Esophagus squamous epithelium (tissue), 5 donors: ENCODE measurements around the gene F5. TPM values are rescaled to one million over a fixed set of nuclear protein-coding genes. Genes with fewer than 3 reads are reported as not detected.
A peak's percentile ranks its signal among the peaks of the same experiment; 100 is the strongest.

Experiments used
- DNase-seq: peaks from one replicate; lab custom pipeline; 2025; lab: John Stamatoyannopoulos, UW
- H3K27ac ChIP-seq, 4 donors: fragments of 200-600 bp; sonication (generic); one replicate each; pipeline ENCODE4 v1.5.1; 2016 to 2019; ENCODE audit warnings: mild to moderate bottlenecking in 1 of 4
- H3K27me3 ChIP-seq, 4 donors: fragments of 200-600 bp; sonication (generic); 1 replicate in 3 of 4; 2 replicates in 1 of 4; pipeline versions ENCODE4 v1.5.1 to v1.6.0; 2017 to 2021; ENCODE audit warnings: antibody characterized with exemption in 1 of 4
- H3K36me3 ChIP-seq, 3 donors: fragments of 200-600 bp; sonication (generic); one replicate each; pipeline ENCODE4 v1.5.1; 2016 to 2019
- H3K4me1 ChIP-seq, 3 donors: fragments of 200-600 bp; sonication (generic); one replicate each; pipeline ENCODE4 v1.5.1; 2017 to 2019
- H3K4me3 ChIP-seq, 4 donors: fragments of 200-600 bp; sonication (generic); 1 replicate in 3 of 4; 2 replicates in 1 of 4; pipeline ENCODE4 v1.5.1; 2016 to 2019; ENCODE audit warnings: mild to moderate bottlenecking in 2 of 4, moderate library complexity in 1 of 4
- H3K9me3 ChIP-seq, 3 donors: fragments of 200-600 bp; sonication (generic); one replicate each; pipeline ENCODE4 v1.5.1; 2016 to 2019
- CTCF ChIP-seq, 6 experiments: fragments of 450-650 bp in 4 of 6; fragments of 200-600 bp in 2 of 6; sonication (generic) in 2 of 6; IDR thresholded peaks; one replicate each; pipeline ENCODE4 v1.5.1; 2016 to 2019; ENCODE audit warnings: antibody characterized with exemption in 6 of 6, mild to moderate bottlenecking in 4 of 6, moderate library complexity in 4 of 6
- POLR2A ChIP-seq, 4 donors: fragments of 450-650 bp; IDR thresholded peaks; one replicate each; pipeline ENCODE4 v1.6.1; 2017; ENCODE audit warnings: antibody characterized with exemption in 4 of 4, mild to moderate bottlenecking in 4 of 4, moderate library complexity in 3 of 4
- WGBS, 2 donors: methylation state at CpG; one replicate each; pipeline ENCODE4 v1.1.5; 2018; 5-methylcytosine and 5-hydroxymethylcytosine counted together
- intact Hi-C: fragments of 100-400 bp; cut with DNase I; formaldehyde crosslinking; loops from one replicate; pipeline ENCODE4 v1.15.0; 2022
- total RNA-seq, 4 donors: library from RNA; depleted of rRNA; stranded (reverse); fragments of >200 nt; gene quantifications; one replicate each; pipeline ENCODE4 v1.1.0, GENCODE V29; 2016
- donor health status: DM: yes; HTN: yes; CAD: no.

F5 gene
- total RNA-seq, 4 donors from 2014 or later: 0.13 to 0.41 TPM; not detected in 2

- Histone ChIP-seq H3K36me3 (no peaks in the 10 kb centered on the region), H3K4me3 (peak overlapping the region in 2 of 4 donors; percentile 87 to 97), H3K27ac (peak overlapping the region; percentile 96 to 99 (median 98)), H3K27me3 (no peaks in the 10 kb centered on the region), H3K4me1 (peaks cover 15 to 44% (median 16%) of the 10 kb centered on the region in 3 donors), H3K9me3 (no peaks in the 10 kb centered on the region)
- DNase-seq: no peak
- intact Hi-C loops: no loop called here
- 64 to 76% methylated on average over 5 of the region's 5 CpGs for WGBS, 2 donors
- TF ChIP-seq CTCF (IDR thresholded peaks at IDR 0.05) (no peak), POLR2A (IDR thresholded peaks at IDR 0.05) (no peak)
These were observed 99.1 kb downstream of the F5 start for GRCh38 chr1:169487133-169487532.

- no peaks in the 10 kb centered on the region for H3K27me3 ChIP-seq
- no peaks in the 10 kb centered on the region for H3K9me3 ChIP-seq
- DNase-seq: no peak
- H3K36me3 ChIP-seq: no peaks in the 10 kb centered on the region
- H3K27ac ChIP-seq: peak overlapping the region; percentile 96 to 99 (median 98)
- 2 to 3% methylated on average over 8 to 11 of the region's 14 CpGs for WGBS, 2 donors
- peak overlapping the region; percentile 73 to 97 (median 82) for H3K4me3 ChIP-seq
- TF ChIP-seq CTCF (IDR thresholded peaks at IDR 0.05) (no peak), POLR2A (IDR thresholded peaks at IDR 0.05) (no peak)
- peaks cover 15 to 44% (median 16%) of the 10 kb centered on the region in 3 donors for H3K4me1 ChIP-seq
- intact Hi-C loops: no loop called here
These were observed 99.8 kb downstream of the F5 start for GRCh38 chr1:169486281-169487051.

- H3K4me1 ChIP-seq: peaks cover 15 to 44% (median 16%) of the 10 kb centered on the region in 3 donors
- peak within 1 kb of the TSS; percentile 96 to 99 (median 98) for H3K27ac ChIP-seq
- 0% methylated on average over 20 to 26 of the region's 85 CpGs for WGBS, 2 donors
- peak within 1 kb of the TSS; percentile 73 to 97 (median 82) for H3K4me3 ChIP-seq
- intact Hi-C loops: no loop called here
- TF ChIP-seq POLR2A (IDR thresholded peaks at IDR 0.05) (peak in 3 of 4 donors; percentile 59 to 94 (median 93)), CTCF (IDR thresholded peaks at IDR 0.05) (peak in 3 of 6 experiments; percentile 17 to 32 (median 26))
- H3K36me3 ChIP-seq: no peaks in the 10 kb centered on the region
- no peaks in the 10 kb centered on the region for H3K27me3 ChIP-seq
- DNase-seq: peak; percentile 87
- H3K9me3 ChIP-seq: no peaks in the 10 kb centered on the region
These were observed 100.6 kb downstream of the F5 start, which contains the start of gene SLC19A2 for GRCh38 chr1:169485431-169486280. Gene SLC19A2, minus strand, starts transcription at chr1:169485944. Its CDS starts 178 bp downstream, at chr1:169485766.

- 14 to 17% methylated on average over 13 to 15 of the region's 15 CpGs for whole genome bisulfite sequencing, 2 donors
- H3K27ac ChIP-seq: peak overlapping the region; percentile 96 to 99 (median 98)
- no peaks in the 10 kb centered on the region for H3K27me3 ChIP-seq
- H3K36me3 ChIP-seq: no peaks in the 10 kb centered on the region
- no peaks in the 10 kb centered on the region for H3K9me3 ChIP-seq
- TF ChIP-seq POLR2A (IDR thresholded peaks at IDR 0.05) (no peak), CTCF (IDR thresholded peaks at IDR 0.05) (no peak)
- no peak for DNase-seq
- peaks cover 15 to 44% (median 16%) of the 10 kb centered on the region in 3 donors for H3K4me1 ChIP-seq
- H3K4me3 ChIP-seq: peak overlapping the region; percentile 73 to 97 (median 82)
- intact Hi-C loops: no loop called here
These were observed 101.4 kb downstream of the F5 start for GRCh38 chr1:169484683-169485430.
